HCT116 (cell line): ENCODE measurements around the gene TAMALIN. TPM values are rescaled to one million over a fixed set of nuclear protein-coding genes. Genes with fewer than 3 reads are reported as not detected.

Experiments used
- ATAC-seq: fragments of 200-7000 bp; cut with Tn5 transposase; 2 replicates; pipeline ENCODE4 v1.9.1; 2020; ENCODE audit warnings: mild to moderate bottlenecking, moderate library complexity
- BruUV-seq: library from RNA; stranded (reverse); fragments of 400-500 nt; replicated peaks from 2 replicates; lab custom pipeline; 2021; lab: Mats Ljungman, UMichigan
- CTCF ChIA-PET: fragments of 300-600 bp; sonication (Branson Sonifier 250); formaldehyde crosslinking; loops from one replicate; lab custom pipeline; 2021; ENCODE audit warnings: antibody characterized with exemption; lab: Charles Lee
- POLR2A ChIA-PET: fragments of 300-600, 350-600 bp; sonication (Branson Sonifier 250); formaldehyde crosslinking; loops from one replicate; lab custom pipeline; 2021; ENCODE audit warnings: antibody characterized with exemption; lab: Charles Lee
- RAD21 ChIA-PET, 2 experiments: fragments of 300-600 bp; sonication (Branson Sonifier 250); formaldehyde crosslinking; loops; one replicate each; lab custom pipeline; 2023; ENCODE audit warnings: low total read pairs in 2 of 2; ENCODE audit not compliant: uncharacterized antibody in 2 of 2, unreplicated experiment in 2 of 2, low non-redundant PET in 1 of 2; lab: Charles Lee
- DNase-seq: peaks from one replicate; pipeline ENCODE4 v3.0.0-alpha.2; 2010; ENCODE audit warnings: low read depth, low spot score
- H2AFZ ChIP-seq: fragments of 200-600 bp; shearing (Covaris generic), sonication (generic); 2 replicates; pipeline ENCODE4 v1.6.1; 2017; ENCODE audit warnings: low read depth, mixed run types, mixed read lengths, antibody characterized with exemption, low read length; ENCODE audit not compliant: poor library complexity, severe bottlenecking
- H3K27ac ChIP-seq: 2 replicates; pipeline ENCODE4 v1.5.1; 2012; ENCODE audit warnings: low read depth, low read length
- H3K27me3 ChIP-seq: fragments of 200-600 bp; sonication (generic); 2 replicates; pipeline ENCODE4 v1.6.1; 2016; ENCODE audit warnings: mixed run types, low read length, mixed read lengths; ENCODE audit not compliant: insufficient read depth
- H3K36me3 ChIP-seq, 2 experiments: fragments of 200-500 bp in 1 of 2; fragments of 200-600 bp in 1 of 2; sonication (Bioruptor generic) in 1 of 2; sonication (generic) in 1 of 2; 2 replicates each; pipeline versions ENCODE4 v1.5.1 to v1.6.1; 2014 to 2016; ENCODE audit warnings: low read length in 2 of 2, inconsistent platforms in 1 of 2, mixed read lengths in 1 of 2, mixed run types in 1 of 2; ENCODE audit not compliant: insufficient read depth in 2 of 2, control insufficient read depth in 1 of 2
- H3K4me1 ChIP-seq, 2 experiments: fragments of 200-600 bp in 1 of 2; sonication (generic) in 1 of 2; 2 replicates each; pipeline versions ENCODE4 v1.5.1 to v1.6.1; 2012 to 2017; ENCODE audit warnings: low read length in 2 of 2, inconsistent platforms in 1 of 2, mild to moderate bottlenecking in 1 of 2, mixed read lengths in 1 of 2, mixed run types in 1 of 2, moderate library complexity in 1 of 2; ENCODE audit not compliant: insufficient read depth in 2 of 2, control insufficient read depth in 1 of 2
- H3K4me2 ChIP-seq: fragments of 200-600 bp; sonication (generic); 2 replicates; pipeline ENCODE4 v1.6.1; 2017; ENCODE audit warnings: mixed run types, low read length, mixed read lengths
- H3K4me3 ChIP-seq, 2 experiments: fragments of 200-600 bp in 1 of 2; sonication (generic) in 1 of 2; replicated peaks in 1 of 2; 2 replicates each; pipeline ENCODE4 v1.5.1; 2011 to 2016; ENCODE audit warnings: low read length in 2 of 2, control low read depth in 1 of 2, low read depth in 1 of 2, mild to moderate bottlenecking in 1 of 2, mixed read lengths in 1 of 2, mixed run types in 1 of 2
- H3K79me2 ChIP-seq: fragments of 200-600 bp; sonication (generic); 2 replicates; pipeline ENCODE4 v1.6.1; 2017; ENCODE audit warnings: mild to moderate bottlenecking, mixed run types, low read length, moderate library complexity, mixed read lengths; ENCODE audit not compliant: insufficient read depth
- H3K9ac ChIP-seq: fragments of 200-600 bp; sonication (generic); 2 replicates; pipeline ENCODE4 v1.6.1; 2016; ENCODE audit warnings: low read length, mixed read lengths
- H3K9me2 ChIP-seq: fragments of 200-600 bp; sonication (generic), shearing (Covaris generic); 2 replicates; pipeline ENCODE4 v1.6.1; 2017; ENCODE audit warnings: mixed run types, mild to moderate bottlenecking, moderate library complexity; ENCODE audit not compliant: insufficient read depth
- H3K9me3 ChIP-seq, 2 experiments: fragments of 200-500 bp in 1 of 2; fragments of 200-600 bp in 1 of 2; sonication (Bioruptor generic) in 1 of 2; sonication (generic) in 1 of 2; 2 replicates each; pipeline ENCODE4 v1.6.1; 2014 to 2017; ENCODE audit warnings: low read length in 2 of 2, mixed read lengths in 2 of 2, inconsistent platforms in 1 of 2, low read depth in 1 of 2, mild to moderate bottlenecking in 1 of 2, mixed run types in 1 of 2, moderate library complexity in 1 of 2; ENCODE audit not compliant: control insufficient read depth in 1 of 2, insufficient read depth in 1 of 2
- H4K20me1 ChIP-seq: fragments of 200-600 bp; sonication (generic), shearing (Covaris generic); 2 replicates; pipeline ENCODE4 v1.6.1; 2017; ENCODE audit warnings: mixed run types, mild to moderate bottlenecking, moderate library complexity; ENCODE audit not compliant: insufficient read depth
- CBX3 ChIP-seq: IDR thresholded peaks from 2 replicates; pipeline ENCODE4 v1.6.1; 2012; ENCODE audit warnings: low read depth
- CEBPB ChIP-seq: IDR thresholded peaks from 2 replicates; pipeline ENCODE4 v1.6.1; 2012; ENCODE audit warnings: low read depth
- CTCF ChIP-seq, 3 experiments: fragments of 200-600 bp in 1 of 3; sonication (generic) in 1 of 3; IDR thresholded peaks in 2 of 3; conservative IDR thresholded peaks in 1 of 3; 2 replicates each; pipeline ENCODE4 v1.5.1; 2012 to 2017; ENCODE audit warnings: low read depth in 2 of 3, low read length in 2 of 3, antibody characterized with exemption in 1 of 3, borderline replicate concordance in 1 of 3, control low read depth in 1 of 3, mild to moderate bottlenecking in 1 of 3, mixed read lengths in 1 of 3, mixed run types in 1 of 3, moderate library complexity in 1 of 3; ENCODE audit not compliant: insufficient read depth in 1 of 3
- ELF1 ChIP-seq: IDR thresholded peaks from 2 replicates; pipeline ENCODE4 v1.6.1; 2012; ENCODE audit warnings: low read depth, borderline replicate concordance
- EZH2phosphoT487 ChIP-seq: fragments of 200-600 bp; IDR thresholded peaks from 2 replicates; pipeline ENCODE4 v1.6.1; 2018; ENCODE audit warnings: antibody characterized with exemption, borderline replicate concordance
- FOSL1 ChIP-seq: IDR thresholded peaks from 2 replicates; pipeline ENCODE4 v1.6.1; 2012; ENCODE audit warnings: low read depth
- POLR2A ChIP-seq: IDR thresholded peaks from 2 replicates; pipeline ENCODE4 v1.7.0; 2011; ENCODE audit warnings: borderline replicate concordance; ENCODE audit not compliant: insufficient read depth, insufficient read length; ENCODE audit errors: extremely low read depth
- SIN3A ChIP-seq: IDR thresholded peaks from 2 replicates; pipeline ENCODE4 v1.6.1; 2012; ENCODE audit warnings: low read depth
- SP1 ChIP-seq: IDR thresholded peaks from 2 replicates; pipeline ENCODE4 v1.6.1; 2012; ENCODE audit warnings: low read depth
- SRF ChIP-seq: IDR thresholded peaks from 2 replicates; pipeline ENCODE4 v1.6.1; 2012; ENCODE audit warnings: low read depth
- YY1 ChIP-seq: IDR thresholded peaks from 2 replicates; pipeline ENCODE4 v1.6.1; 2011; ENCODE audit warnings: low read length, low read depth, moderate library complexity, mild to moderate bottlenecking; ENCODE audit not compliant: insufficient replicate concordance; ENCODE audit errors: extremely low read depth
- ZFX ChIP-seq: fragments of 450-650 bp; IDR thresholded peaks from 2 replicates; pipeline ENCODE4 v1.6.1; 2017
- ZNF274 ChIP-seq: fragments of 200-500 bp; sonication (Bioruptor generic); IDR thresholded peaks from 2 replicates; pipeline ENCODE4 v1.6.1; 2014; ENCODE audit warnings: mild to moderate bottlenecking, low read depth, low read length, inconsistent platforms
- intact Hi-C: fragments of 100-400 bp; cut with micrococcal nuclease; formaldehyde crosslinking; loops from 2 replicates; pipeline ENCODE4 v1.10.0; 2022
- total RNA-seq: library from RNA; stranded (reverse); gene quantifications from one replicate; pipeline ENCODE4 v1.2.1, GENCODE V29; 2021; ENCODE audit not compliant: unreplicated experiment
- TF ChIP-seq, protein P1 (sequence below): IDR thresholded peaks from 2 replicates; pipeline ENCODE4 v1.6.1; 2012; ENCODE audit warnings: low read depth
- TF ChIP-seq, protein P2 (sequence below): IDR thresholded peaks from 2 replicates; pipeline ENCODE4 v1.6.1; 2012

The TAMALIN gene
- total RNA-seq, 1 experiment from 2014 or later = 1.1 TPM

- TF ChIP-seq EZH2phosphoT487 (no peak), CBX3 (no peak), SP1 (no peak), FOSL1 (no peak), SRF (no peak), CTCF (IDR thresholded peaks at IDR 0.05 in 2 of 3, conservative IDR thresholded peaks at IDR 0.05 in 1 of 3; ENCODE audit: borderline replicate concordance in 1 of 3, insufficient read depth in 1 of 3, low read depth in 2 of 3, low read length in 2 of 3) (no peak)
Measured at GRCh38 chr12:52053536-52054209, 46.9 kb downstream of the TAMALIN start (continued).

DNA sequence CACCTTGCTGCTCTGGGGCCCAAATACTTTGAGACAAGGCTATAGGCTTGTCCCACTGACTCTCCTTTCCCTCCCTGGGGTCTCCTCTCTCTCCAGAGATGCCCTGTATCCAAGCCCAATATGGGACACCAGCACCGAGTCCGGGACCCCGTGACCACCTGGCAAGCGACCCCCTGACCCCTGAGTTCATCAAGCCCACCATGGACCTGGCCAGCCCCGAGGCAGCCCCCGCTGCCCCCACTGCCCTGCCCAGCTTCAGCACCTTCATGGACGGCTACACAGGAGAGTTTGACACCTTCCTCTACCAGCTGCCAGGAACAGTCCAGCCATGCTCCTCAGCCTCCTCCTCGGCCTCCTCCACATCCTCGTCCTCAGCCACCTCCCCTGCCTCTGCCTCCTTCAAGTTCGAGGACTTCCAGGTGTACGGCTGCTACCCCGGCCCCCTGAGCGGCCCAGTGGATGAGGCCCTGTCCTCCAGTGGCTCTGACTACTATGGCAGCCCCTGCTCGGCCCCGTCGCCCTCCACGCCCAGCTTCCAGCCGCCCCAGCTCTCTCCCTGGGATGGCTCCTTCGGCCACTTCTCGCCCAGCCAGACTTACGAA lies 47.6 kb downstream of the TAMALIN start:
- intact Hi-C loops = no loop called here
- H3K9me2 ChIP-seq = no peaks in the 10 kb centered on the region
- DNase-seq (no peak), ATAC-seq (no peak)
- no peak overlapping the region for H3K4me2 ChIP-seq
- no peaks in the 10 kb centered on the region for H3K27me3 ChIP-seq
- H3K9ac ChIP-seq = no peak overlapping the region
- peaks cover 22 to 35% of the 10 kb centered on the region in 2 experiments for H3K4me1 ChIP-seq
- peaks cover 3 to 8% of the 10 kb centered on the region in 2 experiments; a peak in 2 of 4 replicates for H3K36me3 ChIP-seq
- RAD21 ChIA-PET = no interaction called here
- H3K27ac ChIP-seq = no peak overlapping the region
- no peaks in the 10 kb centered on the region for H4K20me1 ChIP-seq
- CTCF ChIA-PET = interaction anchor here (1.3 kb wide), 1 partner anchor 29 kb away, joined by 4 read pairs; no protein-coding TSS in a partner anchor
- BruUV-seq = no TSS peak
- H3K9me3 ChIP-seq = no peaks in the 10 kb centered on the region
- H3K79me2 ChIP-seq = peaks cover 31% of the 10 kb centered on the region; the same call in 1 of the 2 replicates
- POLR2A ChIA-PET = no interaction called here
- H2AFZ ChIP-seq = no peak overlapping the region
- TF ChIP-seq ZNF274 (no peak), CTCF (IDR thresholded peaks at IDR 0.05 in 2 of 3, conservative IDR thresholded peaks at IDR 0.05 in 1 of 3; ENCODE audit: borderline replicate concordance in 1 of 3, insufficient read depth in 1 of 3, low read depth in 2 of 3, low read length in 2 of 3) (no peak), ZFX (no peak), SIN3A (no peak), CEBPB (no peak), ELF1 (no peak), POLR2A (no peak), CBX3 (no peak), EZH2phosphoT487 (no peak), YY1 (no peak)
- TF ChIP-seq, protein P1, sequence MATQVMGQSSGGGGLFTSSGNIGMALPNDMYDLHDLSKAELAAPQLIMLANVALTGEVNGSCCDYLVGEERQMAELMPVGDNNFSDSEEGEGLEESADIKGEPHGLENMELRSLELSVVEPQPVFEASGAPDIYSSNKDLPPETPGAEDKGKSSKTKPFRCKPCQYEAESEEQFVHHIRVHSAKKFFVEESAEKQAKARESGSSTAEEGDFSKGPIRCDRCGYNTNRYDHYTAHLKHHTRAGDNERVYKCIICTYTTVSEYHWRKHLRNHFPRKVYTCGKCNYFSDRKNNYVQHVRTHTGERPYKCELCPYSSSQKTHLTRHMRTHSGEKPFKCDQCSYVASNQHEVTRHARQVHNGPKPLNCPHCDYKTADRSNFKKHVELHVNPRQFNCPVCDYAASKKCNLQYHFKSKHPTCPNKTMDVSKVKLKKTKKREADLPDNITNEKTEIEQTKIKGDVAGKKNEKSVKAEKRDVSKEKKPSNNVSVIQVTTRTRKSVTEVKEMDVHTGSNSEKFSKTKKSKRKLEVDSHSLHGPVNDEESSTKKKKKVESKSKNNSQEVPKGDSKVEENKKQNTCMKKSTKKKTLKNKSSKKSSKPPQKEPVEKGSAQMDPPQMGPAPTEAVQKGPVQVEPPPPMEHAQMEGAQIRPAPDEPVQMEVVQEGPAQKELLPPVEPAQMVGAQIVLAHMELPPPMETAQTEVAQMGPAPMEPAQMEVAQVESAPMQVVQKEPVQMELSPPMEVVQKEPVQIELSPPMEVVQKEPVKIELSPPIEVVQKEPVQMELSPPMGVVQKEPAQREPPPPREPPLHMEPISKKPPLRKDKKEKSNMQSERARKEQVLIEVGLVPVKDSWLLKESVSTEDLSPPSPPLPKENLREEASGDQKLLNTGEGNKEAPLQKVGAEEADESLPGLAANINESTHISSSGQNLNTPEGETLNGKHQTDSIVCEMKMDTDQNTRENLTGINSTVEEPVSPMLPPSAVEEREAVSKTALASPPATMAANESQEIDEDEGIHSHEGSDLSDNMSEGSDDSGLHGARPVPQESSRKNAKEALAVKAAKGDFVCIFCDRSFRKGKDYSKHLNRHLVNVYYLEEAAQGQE = no peak
- TF ChIP-seq, protein P2, sequence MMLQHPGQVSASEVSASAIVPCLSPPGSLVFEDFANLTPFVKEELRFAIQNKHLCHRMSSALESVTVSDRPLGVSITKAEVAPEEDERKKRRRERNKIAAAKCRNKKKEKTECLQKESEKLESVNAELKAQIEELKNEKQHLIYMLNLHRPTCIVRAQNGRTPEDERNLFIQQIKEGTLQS = no peak
- H3K4me3 ChIP-seq = no peak overlapping the region
